ENCODE results near the gene FZR1. TPM values are rescaled to one million over a fixed set of nuclear protein-coding genes. Genes with fewer than 3 reads are reported as not detected.

The FZR1 gene
- total RNA-seq = 18.3 and 23.3 TPM in 2 replicates

GRCh38 chr19:3505598-3506383, at the start of gene FZR1:
TSS of gene FZR1 (plus strand) at chr19:3506311. CDS start at chr19:3522990, 16,679 bp downstream.

GRCh38 chr19:3480383-3481091, 25.6 kb upstream of the FZR1 start, which contains the start of gene SMIM24:
TSS of gene SMIM24 (minus strand) at chr19:3480525. CDS start at chr19:3480463, 62 bp downstream.

GRCh38 chr19:3483226-3483628, 22.9 kb upstream of the FZR1 start, which contains the start of gene SMIM44:
TSS of gene SMIM44 (minus strand) at chr19:3483441. CDS start at chr19:3483403, 38 bp downstream.

GRCh38 chr19:3500429-3501101, 5.5 kb upstream of the FZR1 start, which contains the start of gene DOHH:
TSS of gene DOHH (minus strand) at chr19:3500674. CDS start at chr19:3496814, 3,860 bp downstream.

GRCh38 chr19:3538965-3539755, 33.0 kb downstream of the FZR1 start, which contains the start of gene TEKTIP1:
TSS of gene TEKTIP1 (plus strand) at chr19:3539174. CDS start at chr19:3539178, 4 bp downstream.

GRCh38 chr19:3557461-3558248, 51.5 kb downstream of the FZR1 start, which contains the start of gene MFSD12:
TSS of gene MFSD12 (minus strand) at chr19:3557586. CDS start at chr19:3557403, 183 bp downstream.

GRCh38 chr19:3572855-3573161, 66.7 kb downstream of the FZR1 start, which contains the start of gene HMG20B:
TSS of gene HMG20B (plus strand) at chr19:3572944. CDS start at chr19:3573310, 366 bp downstream.

GRCh38 chr19:3585301-3586126, 79.4 kb downstream of the FZR1 start, which contains the start of gene GIPC3:
TSS of gene GIPC3 (plus strand) at chr19:3585478. CDS start at chr19:3585598, 120 bp downstream.

Other genes with a start within 250 kb of the FZR1 start
- gene NFIC, start 139.7 kb upstream of the FZR1 start, total RNA-seq = 125 and 142 TPM in 2 replicates
- not detected in 2 replicates for gene SMIM24, start 25.8 kb upstream of the FZR1 start, total RNA-seq
- not detected in 2 replicates for gene SMIM44, start 22.9 kb upstream of the FZR1 start, total RNA-seq
- gene DOHH, start 5.6 kb upstream of the FZR1 start, total RNA-seq = 12.2 and 13.7 TPM in 2 replicates
- gene TEKTIP1, start 32.9 kb downstream of the FZR1 start, total RNA-seq = not detected in 2 replicates
- 58.3 and 59.2 TPM in 2 replicates for gene MFSD12, start 51.3 kb downstream of the FZR1 start, total RNA-seq
- 90.3 and 99.7 TPM in 2 replicates for gene HMG20B, start 66.6 kb downstream of the FZR1 start, total RNA-seq
- 0.20 and 0.31 TPM in 2 replicates for gene GIPC3, start 79.2 kb downstream of the FZR1 start, total RNA-seq
- 0.94 and 1.0 TPM in 2 replicates for gene TBXA2R, start 100.6 kb downstream of the FZR1 start, total RNA-seq
- 16.4 and 20.4 TPM in 2 replicates for gene CACTIN, start 120.5 kb downstream of the FZR1 start, total RNA-seq
- gene PIP5K1C, start 194.2 kb downstream of the FZR1 start, total RNA-seq = 33.2 and 39.6 TPM in 2 replicates
- not detected in 2 replicates for gene TJP3, start 202.1 kb downstream of the FZR1 start, total RNA-seq